Measurements from ENCODE around the gene HEMK1.

HEMK1 gene

DNA sequence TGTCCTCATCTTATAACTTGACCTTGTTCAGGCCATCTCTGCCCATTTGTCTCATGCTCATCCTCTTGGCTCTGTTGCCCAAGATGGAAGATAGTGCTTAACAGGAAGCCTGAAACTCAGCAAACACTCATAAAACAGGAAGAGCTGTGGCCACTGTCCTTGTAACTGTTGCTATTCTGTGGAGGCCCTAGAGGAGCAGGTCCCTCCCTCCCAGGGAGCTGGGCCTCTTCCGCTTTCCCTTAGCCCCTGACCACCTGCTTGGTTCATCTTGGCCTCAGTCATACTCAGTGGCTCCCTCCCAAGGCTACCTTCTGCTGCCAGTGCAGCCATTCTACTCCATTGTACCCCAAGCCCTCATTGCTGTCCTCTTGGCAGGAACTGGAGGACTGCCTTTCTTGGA, 51.1 kb downstream of the HEMK1 start:
- Histone ChIP-seq H3K27me3 (ENCODE audit: insufficient read depth, low read length) (no peaks in the 10 kb centered on the region), H3K4me3 (ENCODE audit: low read depth, low read length) (no peak overlapping the region), H3K79me2 (ENCODE audit: control insufficient read depth, insufficient read depth, low read length, unreplicated experiment) (peaks cover 46% of the 10 kb centered on the region), H3K36me3 (ENCODE audit: insufficient read depth, low read length) (no peaks in the 10 kb centered on the region), H3K4me1 (ENCODE audit: control insufficient read depth, insufficient read depth, low read length, unreplicated experiment) (peaks cover 49% of the 10 kb centered on the region), H3K27ac (ENCODE audit: low read depth, low read length) (no peak overlapping the region), H2AFZ (ENCODE audit: low read length, unreplicated experiment) (no peak overlapping the region)

DNA sequence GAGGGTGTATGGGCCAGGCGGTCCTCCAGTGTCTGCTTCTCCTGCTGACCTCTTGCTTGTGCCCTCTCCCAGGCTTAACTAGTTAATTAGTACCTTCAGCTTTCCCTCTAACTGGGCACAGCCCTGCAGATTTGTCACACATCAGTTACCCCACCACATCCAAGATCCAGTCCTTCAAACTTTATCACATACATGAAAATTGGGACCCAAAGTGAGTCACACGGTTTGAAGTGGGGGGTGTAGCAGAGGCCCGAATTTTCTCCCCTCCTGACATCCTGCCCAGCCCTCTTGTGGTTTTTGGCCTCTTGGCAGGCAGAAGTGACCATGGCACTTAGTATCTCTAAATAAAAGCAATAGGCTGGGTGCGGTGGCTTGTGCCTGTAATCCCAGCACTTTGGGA, 51.5 kb downstream of the HEMK1 start:
- Histone ChIP-seq H3K79me2 (ENCODE audit: control insufficient read depth, insufficient read depth, low read length, unreplicated experiment) (peaks cover 50% of the 10 kb centered on the region), H3K36me3 (ENCODE audit: insufficient read depth, low read length) (no peaks in the 10 kb centered on the region), H3K27ac (ENCODE audit: low read depth, low read length) (no peak overlapping the region), H2AFZ (ENCODE audit: low read length, unreplicated experiment) (no peak overlapping the region), H3K4me3 (ENCODE audit: low read depth, low read length) (no peak overlapping the region), H3K4me1 (ENCODE audit: control insufficient read depth, insufficient read depth, low read length, unreplicated experiment) (peaks cover 49% of the 10 kb centered on the region), H3K27me3 (ENCODE audit: insufficient read depth, low read length) (no peaks in the 10 kb centered on the region)

GRCh38 chr3:50622881-50623280, 53.6 kb downstream of the HEMK1 start:
- Histone ChIP-seq H3K27ac (ENCODE audit: low read depth, low read length) (no peak overlapping the region), H3K79me2 (ENCODE audit: control insufficient read depth, insufficient read depth, low read length, unreplicated experiment) (peaks cover 51% of the 10 kb centered on the region), H2AFZ (ENCODE audit: low read length, unreplicated experiment) (no peak overlapping the region), H3K27me3 (ENCODE audit: insufficient read depth, low read length) (no peaks in the 10 kb centered on the region), H3K4me1 (ENCODE audit: control insufficient read depth, insufficient read depth, low read length, unreplicated experiment) (peaks cover 62% of the 10 kb centered on the region), H3K36me3 (ENCODE audit: insufficient read depth, low read length) (no peaks in the 10 kb centered on the region), H3K4me3 (ENCODE audit: low read depth, low read length) (no peak overlapping the region)

DNA sequence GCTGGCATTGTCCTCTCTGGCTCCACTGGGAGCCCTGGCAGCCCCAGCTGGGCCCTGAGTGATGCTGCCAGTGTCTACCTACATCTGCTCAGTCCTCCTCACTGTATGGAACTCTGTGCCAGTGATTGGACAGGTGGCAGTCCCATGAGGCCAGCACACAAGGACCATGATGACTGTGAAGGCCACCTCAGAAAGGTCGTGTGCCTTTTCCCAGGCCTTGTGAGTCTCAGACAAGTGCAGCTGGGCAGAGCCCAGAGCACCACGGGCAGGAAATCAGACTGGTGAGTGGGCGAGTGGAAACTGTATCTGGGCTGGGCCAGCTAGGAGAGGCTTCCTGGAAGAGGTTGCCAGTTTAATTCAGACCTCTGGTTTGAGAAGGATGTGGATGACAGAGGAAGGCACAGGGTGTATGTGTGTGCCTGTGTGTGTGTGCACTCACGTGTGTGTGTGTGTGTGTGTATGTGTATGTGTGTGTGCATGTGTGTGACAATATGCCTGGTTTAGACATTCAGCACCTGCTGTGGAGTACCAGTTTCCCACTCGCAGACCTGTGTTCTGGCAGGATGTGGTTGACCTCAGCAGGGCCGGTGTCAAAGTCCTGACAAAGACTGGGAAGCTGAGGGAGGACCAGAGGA, 54.6 kb downstream of the HEMK1 start:
- Histone ChIP-seq H3K4me3 (ENCODE audit: low read depth, low read length) (no peak overlapping the region), H3K36me3 (ENCODE audit: insufficient read depth, low read length) (no peaks in the 10 kb centered on the region), H3K79me2 (ENCODE audit: control insufficient read depth, insufficient read depth, low read length, unreplicated experiment) (peaks cover 54% of the 10 kb centered on the region), H3K4me1 (ENCODE audit: control insufficient read depth, insufficient read depth, low read length, unreplicated experiment) (peaks cover 69% of the 10 kb centered on the region), H3K27me3 (ENCODE audit: insufficient read depth, low read length) (no peaks in the 10 kb centered on the region), H3K27ac (ENCODE audit: low read depth, low read length) (no peak overlapping the region), H2AFZ (ENCODE audit: low read length, unreplicated experiment) (no peak overlapping the region)

DNA sequence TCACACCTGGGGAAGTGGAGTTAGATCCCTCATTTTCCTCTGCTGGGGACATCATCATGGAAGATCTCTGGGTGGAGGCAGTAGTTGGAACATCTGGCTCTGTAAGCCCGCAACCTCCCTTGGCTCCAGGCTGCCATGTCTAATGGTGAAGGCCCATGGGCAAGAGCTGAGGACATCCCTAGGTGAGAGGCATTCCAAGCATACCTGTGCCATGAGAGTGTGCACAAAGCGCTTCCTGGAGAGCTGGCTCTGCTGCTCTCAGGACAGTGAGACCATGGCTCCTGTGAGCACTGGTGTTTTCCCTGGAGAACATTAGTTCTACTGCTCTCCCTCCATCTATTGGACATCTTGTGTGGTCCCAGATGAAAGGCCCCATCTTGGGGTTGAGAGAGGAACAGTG, 55.3 kb downstream of the HEMK1 start:
- Histone ChIP-seq H3K36me3 (ENCODE audit: insufficient read depth, low read length) (no peaks in the 10 kb centered on the region), H3K4me3 (ENCODE audit: low read depth, low read length) (no peak overlapping the region), H3K27ac (ENCODE audit: low read depth, low read length) (no peak overlapping the region), H3K4me1 (ENCODE audit: control insufficient read depth, insufficient read depth, low read length, unreplicated experiment) (peaks cover 69% of the 10 kb centered on the region), H2AFZ (ENCODE audit: low read length, unreplicated experiment) (no peak overlapping the region), H3K27me3 (ENCODE audit: insufficient read depth, low read length) (no peaks in the 10 kb centered on the region), H3K79me2 (ENCODE audit: control insufficient read depth, insufficient read depth, low read length, unreplicated experiment) (peaks cover 54% of the 10 kb centered on the region)

- Histone ChIP-seq H3K27ac (ENCODE audit: low read depth, low read length) (no peak overlapping the region), H2AFZ (ENCODE audit: low read length, unreplicated experiment) (no peak overlapping the region), H3K4me1 (ENCODE audit: control insufficient read depth, insufficient read depth, low read length, unreplicated experiment) (peaks cover 64% of the 10 kb centered on the region), H3K36me3 (ENCODE audit: insufficient read depth, low read length) (no peaks in the 10 kb centered on the region), H3K79me2 (ENCODE audit: control insufficient read depth, insufficient read depth, low read length, unreplicated experiment) (peaks cover 55% of the 10 kb centered on the region), H3K4me3 (ENCODE audit: low read depth, low read length) (no peak overlapping the region), H3K27me3 (ENCODE audit: insufficient read depth, low read length) (no peaks in the 10 kb centered on the region)
Measured at GRCh38 chr3:50625231-50626182, 56.2 kb downstream of the HEMK1 start.

GRCh38 chr3:50626401-50626800, 57.1 kb downstream of the HEMK1 start:
- Histone ChIP-seq H3K79me2 (ENCODE audit: control insufficient read depth, insufficient read depth, low read length, unreplicated experiment) (peaks cover 63% of the 10 kb centered on the region), H3K36me3 (ENCODE audit: insufficient read depth, low read length) (no peaks in the 10 kb centered on the region), H3K27me3 (ENCODE audit: insufficient read depth, low read length) (no peaks in the 10 kb centered on the region), H3K4me1 (ENCODE audit: control insufficient read depth, insufficient read depth, low read length, unreplicated experiment) (peaks cover 62% of the 10 kb centered on the region), H3K4me3 (ENCODE audit: low read depth, low read length) (no peak overlapping the region), H3K27ac (ENCODE audit: low read depth, low read length) (peak overlapping the region; percentile 90), H2AFZ (ENCODE audit: low read length, unreplicated experiment) (no peak overlapping the region)

- H2AFZ ChIP-seq (ENCODE audit: low read length, unreplicated experiment): no peak overlapping the region
- H3K36me3 ChIP-seq (ENCODE audit: insufficient read depth, low read length): no peaks in the 10 kb centered on the region
- H3K27me3 ChIP-seq (ENCODE audit: insufficient read depth, low read length): no peaks in the 10 kb centered on the region
- peaks cover 73% of the 10 kb centered on the region for H3K4me1 ChIP-seq (ENCODE audit: control insufficient read depth, insufficient read depth, low read length, unreplicated experiment)
- H3K4me3 ChIP-seq (ENCODE audit: low read depth, low read length): peak overlapping the region; percentile 61
- H3K27ac ChIP-seq (ENCODE audit: low read depth, low read length): peak overlapping the region; percentile 90
- peaks cover 72% of the 10 kb centered on the region for H3K79me2 ChIP-seq (ENCODE audit: control insufficient read depth, insufficient read depth, low read length, unreplicated experiment)
Measured at GRCh38 chr3:50627407-50628051, 58.2 kb downstream of the HEMK1 start.

- Histone ChIP-seq H3K36me3 (ENCODE audit: insufficient read depth, low read length) (no peaks in the 10 kb centered on the region), H2AFZ (ENCODE audit: low read length, unreplicated experiment) (no peak overlapping the region), H3K4me1 (ENCODE audit: control insufficient read depth, insufficient read depth, low read length, unreplicated experiment) (peaks cover 70% of the 10 kb centered on the region), H3K27ac (ENCODE audit: low read depth, low read length) (peak overlapping the region; percentile 90), H3K4me3 (ENCODE audit: low read depth, low read length) (no peak overlapping the region), H3K27me3 (ENCODE audit: insufficient read depth, low read length) (no peaks in the 10 kb centered on the region), H3K79me2 (ENCODE audit: control insufficient read depth, insufficient read depth, low read length, unreplicated experiment) (peaks cover 73% of the 10 kb centered on the region)
Measured at GRCh38 chr3:50628601-50629000, 59.3 kb downstream of the HEMK1 start.

DNA sequence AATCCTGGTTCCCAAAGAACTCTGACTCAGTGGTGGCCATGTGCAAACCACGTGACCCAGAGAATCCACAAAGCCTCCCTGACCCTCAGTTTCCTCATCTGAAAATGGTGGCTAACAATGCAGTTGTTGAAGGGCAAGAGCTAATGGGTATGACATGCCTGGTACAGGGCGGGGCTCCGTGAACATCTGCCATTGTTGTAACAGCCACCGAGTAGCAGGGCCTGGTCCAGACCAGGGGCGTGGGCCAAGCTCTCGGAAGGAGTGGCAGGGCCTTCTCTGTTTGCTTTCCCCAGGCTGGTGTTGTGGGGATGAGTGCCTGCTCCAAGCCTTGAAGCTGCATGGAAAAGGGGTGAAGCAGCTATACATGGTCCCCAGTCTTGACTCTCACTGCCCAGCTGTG, 61.1 kb downstream of the HEMK1 start:
- no peak overlapping the region for H2AFZ ChIP-seq (ENCODE audit: low read length, unreplicated experiment)
- no peaks in the 10 kb centered on the region for H3K36me3 ChIP-seq (ENCODE audit: insufficient read depth, low read length)
- H3K27me3 ChIP-seq (ENCODE audit: insufficient read depth, low read length): no peaks in the 10 kb centered on the region
- H3K27ac ChIP-seq (ENCODE audit: low read depth, low read length): no peak overlapping the region
- no peak overlapping the region for H3K4me3 ChIP-seq (ENCODE audit: low read depth, low read length)
- peaks cover 67% of the 10 kb centered on the region for H3K79me2 ChIP-seq (ENCODE audit: control insufficient read depth, insufficient read depth, low read length, unreplicated experiment)
- peaks cover 54% of the 10 kb centered on the region for H3K4me1 ChIP-seq (ENCODE audit: control insufficient read depth, insufficient read depth, low read length, unreplicated experiment)

All from ACC112 (cell line).